Body of pancreas (tissue), 4 donors: Measurements from ENCODE around the gene SNPH. TPM values are rescaled to one million over a fixed set of nuclear protein-coding genes. Genes with fewer than 3 reads are reported as not detected.

Experiments used
- ATAC-seq: fragments of 150-250 bp; one replicate; pipeline ENCODE4 v1.9.1; 2016
- DNase-seq, 4 donors: peaks; one replicate each; pipeline ENCODE4 v3.0.0-alpha.2; 2019
- H3K27ac ChIP-seq, 4 donors: fragments of 200-600 bp; sonication (generic); 1 replicate in 3 of 4; 2 replicates in 1 of 4; pipeline versions ENCODE4 v1.5.1 to v1.6.1; 2016 to 2019; ENCODE audit warnings: mild to moderate bottlenecking in 1 of 4, mixed read lengths in 1 of 4, moderate library complexity in 1 of 4
- H3K27me3 ChIP-seq, 2 donors: fragments of 200-600 bp; sonication (generic); one replicate each; pipeline ENCODE4 v1.6.0; 2016; ENCODE audit warnings: mild to moderate bottlenecking in 1 of 2
- H3K36me3 ChIP-seq, 2 donors: fragments of 200-600 bp; sonication (generic); replicated peaks in 1 of 2; 2 replicates each; pipeline ENCODE4 v1.5.1; 2016; ENCODE audit warnings: low read depth in 2 of 2; ENCODE audit not compliant: insufficient read depth in 1 of 2
- H3K4me1 ChIP-seq: fragments of 200-600 bp; sonication (generic); one replicate; pipeline ENCODE4 v1.6.0; 2016
- H3K4me3 ChIP-seq, 2 donors: fragments of 200-600 bp; sonication (generic); 1 replicate in 1 of 2; 2 replicates in 1 of 2; pipeline ENCODE4 v1.5.1; 2016 to 2019
- H3K9me3 ChIP-seq, 3 donors: fragments of 200-600 bp; sonication (generic); 1 replicate in 2 of 3; 2 replicates in 1 of 3; pipeline ENCODE4 v1.5.1; 2016
- POLR2A ChIP-seq, 3 donors: fragments of 450-650 bp; IDR thresholded peaks; one replicate each; pipeline ENCODE4 v1.6.1; 2016; ENCODE audit warnings: antibody characterized with exemption in 3 of 3, mild to moderate bottlenecking in 2 of 3
- WGBS, 2 donors: methylation state at CpG; one replicate each; pipeline ENCODE4 v1.1.5; 2017; 5-methylcytosine and 5-hydroxymethylcytosine counted together
- intact Hi-C: fragments of 100-400 bp; cut with DNase I; formaldehyde crosslinking; loops from one replicate; pipeline ENCODE4 v1.15.1; 2023
- total RNA-seq, 2 donors: library from RNA; depleted of rRNA; stranded (reverse); fragments of >200 nt; gene quantifications; one replicate each; pipeline ENCODE4 v1.1.0, GENCODE V29; 2016
- TF ChIP-seq, protein P1 (sequence below), 7 experiments: fragments of 450-650 bp in 4 of 7; fragments of 200-600 bp in 3 of 7; sonication (generic) in 3 of 7; IDR thresholded peaks; one replicate each; pipeline ENCODE4 v1.5.1; 2016 to 2019; ENCODE audit warnings: antibody characterized with exemption in 7 of 7

Gene SNPH
- total RNA-seq, 2 donors from 2014 or later, result 3.3 to 3.4 TPM

DNA sequence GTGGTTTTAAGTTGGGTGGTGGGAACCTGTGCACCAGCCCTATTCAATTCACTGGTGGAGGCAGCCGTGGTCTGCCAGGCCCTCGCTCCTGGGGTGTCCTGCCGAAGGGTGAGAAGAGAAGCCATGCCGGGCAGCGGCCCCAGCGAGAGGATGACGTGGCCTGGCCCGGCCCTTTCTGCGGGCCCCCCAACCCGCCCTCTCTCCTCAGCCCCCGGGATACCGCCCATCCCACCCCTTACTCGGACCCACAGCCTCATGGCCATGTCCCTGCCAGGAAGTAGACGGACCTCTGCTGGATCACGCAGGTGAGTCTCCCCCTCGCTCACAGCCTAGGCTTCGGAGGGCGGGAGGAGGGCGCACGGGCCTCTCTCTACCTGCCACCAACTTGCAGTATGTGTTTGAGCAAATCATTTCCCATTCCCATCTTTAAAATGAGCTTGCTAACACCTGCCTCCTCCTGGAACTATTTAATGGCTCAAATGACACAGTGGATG is 30.1 kb downstream of the SNPH start:
- intact Hi-C loops, result no loop called here
- Histone ChIP-seq H3K36me3 (no peaks in the 10 kb centered on the region), H3K4me1 (peaks cover 7% of the 10 kb centered on the region), H3K4me3 (no peak overlapping the region), H3K27me3 (no peaks in the 10 kb centered on the region), H3K9me3 (no peaks in the 10 kb centered on the region), H3K27ac (no peak overlapping the region)
- TF ChIP-seq, protein P1, sequence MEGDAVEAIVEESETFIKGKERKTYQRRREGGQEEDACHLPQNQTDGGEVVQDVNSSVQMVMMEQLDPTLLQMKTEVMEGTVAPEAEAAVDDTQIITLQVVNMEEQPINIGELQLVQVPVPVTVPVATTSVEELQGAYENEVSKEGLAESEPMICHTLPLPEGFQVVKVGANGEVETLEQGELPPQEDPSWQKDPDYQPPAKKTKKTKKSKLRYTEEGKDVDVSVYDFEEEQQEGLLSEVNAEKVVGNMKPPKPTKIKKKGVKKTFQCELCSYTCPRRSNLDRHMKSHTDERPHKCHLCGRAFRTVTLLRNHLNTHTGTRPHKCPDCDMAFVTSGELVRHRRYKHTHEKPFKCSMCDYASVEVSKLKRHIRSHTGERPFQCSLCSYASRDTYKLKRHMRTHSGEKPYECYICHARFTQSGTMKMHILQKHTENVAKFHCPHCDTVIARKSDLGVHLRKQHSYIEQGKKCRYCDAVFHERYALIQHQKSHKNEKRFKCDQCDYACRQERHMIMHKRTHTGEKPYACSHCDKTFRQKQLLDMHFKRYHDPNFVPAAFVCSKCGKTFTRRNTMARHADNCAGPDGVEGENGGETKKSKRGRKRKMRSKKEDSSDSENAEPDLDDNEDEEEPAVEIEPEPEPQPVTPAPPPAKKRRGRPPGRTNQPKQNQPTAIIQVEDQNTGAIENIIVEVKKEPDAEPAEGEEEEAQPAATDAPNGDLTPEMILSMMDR (IDR thresholded peaks at IDR 0.05), result no peak
- no peak for TF ChIP-seq POLR2A (IDR thresholded peaks at IDR 0.05)
- no peak for DNase-seq
- ATAC-seq, result no peak
- 93 to 94% methylated on average over 5 to 20 of the region's 20 CpGs for WGBS, 2 donors

- no peak for ATAC-seq
Measured at GRCh38 chr20:1296922-1297321, 30.8 kb downstream of the SNPH start.

GRCh38 chr20:1297486-1297885 is 31.4 kb downstream of the SNPH start:
- Histone ChIP-seq H3K36me3 (no peaks in the 10 kb centered on the region), H3K4me1 (peaks cover 7% of the 10 kb centered on the region), H3K27ac (no peak overlapping the region), H3K9me3 (no peaks in the 10 kb centered on the region), H3K4me3 (no peak overlapping the region), H3K27me3 (no peaks in the 10 kb centered on the region)
- DNase-seq, result no peak
- TF ChIP-seq, protein P1 (IDR thresholded peaks at IDR 0.05), result no peak
- TF ChIP-seq POLR2A (IDR thresholded peaks at IDR 0.05), result no peak
- intact Hi-C loops, result no loop called here
- no peak for ATAC-seq
- WGBS, 2 donors, result 83 to 94% methylated on average over 1 to 2 of the region's 2 CpGs

More at GRCh38 chr20:1296922-1297321, 30.8 kb downstream of the SNPH start:
- no peak overlapping the region for H3K27ac ChIP-seq
- no peak for DNase-seq
- 89 to 93% methylated on average over 12 to 14 of the region's 14 CpGs for WGBS, 2 donors
- H3K27me3 ChIP-seq, result no peaks in the 10 kb centered on the region
- no peak overlapping the region for H3K4me3 ChIP-seq
- no peaks in the 10 kb centered on the region for H3K9me3 ChIP-seq
- peaks cover 7% of the 10 kb centered on the region for H3K4me1 ChIP-seq
- TF ChIP-seq POLR2A (IDR thresholded peaks at IDR 0.05), result no peak
- no peaks in the 10 kb centered on the region for H3K36me3 ChIP-seq
- intact Hi-C loops, result no loop called here

GRCh38 chr20:1298166-1298565 is 32.1 kb downstream of the SNPH start:
- Histone ChIP-seq H3K36me3 (no peaks in the 10 kb centered on the region), H3K4me3 (no peak overlapping the region), H3K4me1 (peaks cover 7% of the 10 kb centered on the region), H3K27me3 (no peaks in the 10 kb centered on the region), H3K27ac (no peak overlapping the region), H3K9me3 (no peaks in the 10 kb centered on the region)
- TF ChIP-seq POLR2A (IDR thresholded peaks at IDR 0.05), result no peak
- TF ChIP-seq, protein P1 (IDR thresholded peaks at IDR 0.05), result no peak
- intact Hi-C loops, result no loop called here
- ATAC-seq, result no peak
- 93 to 95% methylated on average over 5 of the region's 5 CpGs for WGBS, 2 donors
- DNase-seq, result no peak

- no peak for DNase-seq
- WGBS, 2 donors, result 78 to 86% methylated on average over 10 of the region's 10 CpGs
- no peak for ATAC-seq
Measured at GRCh38 chr20:1298888-1299511, 32.9 kb downstream of the SNPH start.

More at GRCh38 chr20:1298888-1299511, 32.9 kb downstream of the SNPH start:
- H3K27ac ChIP-seq, result no peak overlapping the region
- H3K36me3 ChIP-seq, result no peaks in the 10 kb centered on the region
- TF ChIP-seq POLR2A (IDR thresholded peaks at IDR 0.05), result no peak
- TF ChIP-seq, protein P1 (IDR thresholded peaks at IDR 0.05), result no peak
- intact Hi-C loops, result no loop called here
- H3K27me3 ChIP-seq, result no peaks in the 10 kb centered on the region
- no peak overlapping the region for H3K4me3 ChIP-seq
- H3K9me3 ChIP-seq, result no peaks in the 10 kb centered on the region
- H3K4me1 ChIP-seq, result peaks cover 5% of the 10 kb centered on the region
